22Rv1 (cell line): Measurements from ENCODE around the gene GDPD4.

Source experiments
- H3K27ac ChIP-seq: fragments of 450-650 bp; 2 replicates; pipeline ENCODE4 v1.5.1; 2017
- ZFX ChIP-seq: fragments of 450-650 bp; IDR thresholded peaks from 2 replicates; pipeline ENCODE4 v1.6.1; 2017; ENCODE audit warnings: antibody characterized with exemption, borderline replicate concordance
- TF ChIP-seq, protein P1 (sequence below): fragments of 450-650 bp; IDR thresholded peaks from 2 replicates; pipeline ENCODE4 v1.5.1; 2017; ENCODE audit warnings: mild to moderate bottlenecking

GDPD4 gene

DNA sequence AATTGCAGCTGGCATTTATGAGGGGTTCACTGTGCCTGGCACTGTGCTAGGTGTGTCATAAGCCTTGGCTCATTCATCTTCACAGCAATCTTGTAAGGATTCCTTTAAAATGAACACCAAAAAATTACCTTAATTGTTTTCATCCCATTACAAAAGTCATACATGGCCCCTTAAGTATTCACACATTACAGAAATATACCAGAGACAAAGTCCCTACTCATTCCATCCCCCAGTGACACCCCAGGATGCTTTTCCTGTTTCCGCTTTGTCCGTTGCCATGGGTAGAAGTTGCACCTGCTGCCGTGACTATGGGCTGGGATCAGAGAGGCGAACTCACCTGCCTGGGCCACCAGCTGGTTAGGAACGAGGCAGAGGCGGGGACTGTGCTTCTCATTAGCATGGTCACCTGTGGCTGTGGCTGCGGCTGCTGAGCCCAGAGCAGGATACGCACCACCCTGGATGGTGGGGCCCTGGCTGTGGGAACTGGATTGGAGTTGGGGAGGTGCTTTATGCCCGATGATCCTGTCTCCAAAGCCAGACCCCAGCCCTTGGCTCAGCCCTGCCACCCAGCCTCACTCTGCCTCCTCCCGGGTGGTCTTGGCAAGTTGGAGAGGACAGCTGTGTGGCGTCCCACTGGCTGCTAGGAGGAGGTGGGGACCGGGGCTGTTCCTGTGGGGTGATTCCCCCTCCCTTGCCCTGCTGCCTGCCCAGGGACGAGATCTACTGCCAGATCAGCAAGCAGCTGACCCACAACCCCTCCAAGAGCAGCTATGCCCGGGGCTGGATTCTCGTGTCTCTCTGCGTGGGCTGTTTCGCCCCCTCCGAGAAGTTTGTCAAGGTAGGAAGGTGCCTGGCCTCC lies 112.6 kb downstream of the GDPD4 start:
- no peak overlapping the region for H3K27ac ChIP-seq
- no peak for TF ChIP-seq ZFX
- TF ChIP-seq, protein P1, sequence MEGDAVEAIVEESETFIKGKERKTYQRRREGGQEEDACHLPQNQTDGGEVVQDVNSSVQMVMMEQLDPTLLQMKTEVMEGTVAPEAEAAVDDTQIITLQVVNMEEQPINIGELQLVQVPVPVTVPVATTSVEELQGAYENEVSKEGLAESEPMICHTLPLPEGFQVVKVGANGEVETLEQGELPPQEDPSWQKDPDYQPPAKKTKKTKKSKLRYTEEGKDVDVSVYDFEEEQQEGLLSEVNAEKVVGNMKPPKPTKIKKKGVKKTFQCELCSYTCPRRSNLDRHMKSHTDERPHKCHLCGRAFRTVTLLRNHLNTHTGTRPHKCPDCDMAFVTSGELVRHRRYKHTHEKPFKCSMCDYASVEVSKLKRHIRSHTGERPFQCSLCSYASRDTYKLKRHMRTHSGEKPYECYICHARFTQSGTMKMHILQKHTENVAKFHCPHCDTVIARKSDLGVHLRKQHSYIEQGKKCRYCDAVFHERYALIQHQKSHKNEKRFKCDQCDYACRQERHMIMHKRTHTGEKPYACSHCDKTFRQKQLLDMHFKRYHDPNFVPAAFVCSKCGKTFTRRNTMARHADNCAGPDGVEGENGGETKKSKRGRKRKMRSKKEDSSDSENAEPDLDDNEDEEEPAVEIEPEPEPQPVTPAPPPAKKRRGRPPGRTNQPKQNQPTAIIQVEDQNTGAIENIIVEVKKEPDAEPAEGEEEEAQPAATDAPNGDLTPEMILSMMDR, result peak; percentile 31

GRCh38 chr11:77187776-77188632 lies 113.5 kb downstream of the GDPD4 start:
- H3K27ac ChIP-seq, result no peak overlapping the region
- TF ChIP-seq, protein P1, result peak; percentile 97
- no peak for TF ChIP-seq ZFX

DNA sequence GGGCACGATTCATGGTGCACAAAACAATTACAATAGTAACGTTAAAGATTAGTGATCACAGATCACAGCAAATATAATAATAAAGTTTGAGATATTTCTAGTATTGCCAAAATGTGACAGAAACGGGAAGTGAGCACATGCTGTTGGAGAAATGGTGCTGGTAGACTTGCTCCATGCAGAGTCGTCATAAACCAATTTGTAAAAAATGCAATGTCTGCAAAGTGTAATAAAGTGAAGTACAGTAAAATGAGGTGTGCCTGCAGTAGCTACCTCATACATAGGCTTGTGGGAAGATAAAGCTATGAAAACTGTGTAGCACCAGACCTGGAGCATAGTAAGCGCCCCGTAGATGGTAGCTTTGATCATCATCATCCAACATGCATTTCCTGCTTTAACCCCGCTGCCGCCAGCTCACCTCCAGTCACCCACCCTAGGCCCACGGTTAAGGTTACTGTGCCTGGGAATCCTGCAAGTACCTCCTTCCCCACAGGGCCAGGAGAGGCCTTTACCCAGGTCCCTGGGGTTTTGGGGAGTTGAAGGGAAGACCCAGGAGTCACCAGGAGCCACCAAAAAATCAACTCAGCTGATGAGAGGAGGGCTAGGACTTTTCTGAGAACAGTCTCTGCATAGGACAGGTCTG lies 114.3 kb downstream of the GDPD4 start:
- no peak overlapping the region for H3K27ac ChIP-seq
- TF ChIP-seq, protein P1, result no peak
- no peak for TF ChIP-seq ZFX

DNA sequence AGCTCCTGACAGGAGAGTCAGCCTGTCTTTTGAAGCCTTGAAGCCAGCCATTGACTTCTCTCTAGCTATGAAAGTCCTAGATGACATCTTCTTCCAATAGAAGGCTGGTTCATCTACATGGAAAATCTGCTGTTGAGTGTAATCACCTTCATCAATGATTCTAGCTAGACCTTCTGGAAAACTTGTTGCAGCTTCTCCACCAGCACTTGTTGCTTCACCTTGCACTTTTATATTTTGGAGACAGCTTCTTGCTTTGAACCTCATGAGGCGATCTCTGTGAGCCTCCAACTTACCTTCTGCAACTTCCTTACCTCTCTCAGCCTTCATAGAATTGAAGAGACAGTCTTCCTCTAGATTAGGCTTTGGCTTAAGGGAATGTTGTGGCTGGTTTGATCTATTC lies 115.2 kb downstream of the GDPD4 start:
- no peak for TF ChIP-seq ZFX
- TF ChIP-seq, protein P1, result no peak

DNA sequence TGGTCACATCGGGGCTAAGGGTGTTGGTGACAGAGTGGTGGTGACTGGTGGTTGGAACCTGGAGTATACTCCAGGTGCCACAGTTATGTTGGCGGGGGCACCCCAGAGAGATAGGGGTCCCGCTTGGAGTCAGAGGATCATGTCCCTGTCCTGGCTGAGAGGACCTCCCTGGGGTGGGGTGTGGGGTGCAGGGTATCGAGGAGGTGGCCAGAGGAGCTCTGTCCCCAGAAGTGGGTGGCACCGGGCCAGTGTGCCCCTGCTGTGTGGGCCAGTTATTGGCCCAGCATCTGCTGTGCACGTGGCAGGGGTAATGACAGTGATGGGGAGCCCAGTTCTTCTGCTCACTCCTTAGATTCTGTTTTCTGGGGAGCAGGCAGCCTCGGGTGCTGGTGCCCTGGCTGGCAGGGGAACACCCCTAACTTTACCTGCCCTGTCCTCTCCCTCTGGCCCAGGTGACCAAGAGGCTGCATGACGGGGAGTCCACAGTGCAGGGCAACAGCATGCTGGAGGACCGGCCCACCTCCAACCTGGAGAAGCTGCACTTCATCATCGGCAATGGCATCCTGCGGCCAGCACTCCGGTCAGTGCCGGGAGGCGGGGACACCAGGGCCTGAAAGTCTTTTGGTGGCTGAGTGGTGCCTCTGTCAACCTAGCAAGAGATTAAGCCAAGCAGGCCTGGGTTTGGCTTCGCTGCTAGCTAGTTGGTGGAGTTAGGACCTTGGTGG lies 117.2 kb downstream of the GDPD4 start:
- no peak for TF ChIP-seq ZFX
- TF ChIP-seq, protein P1, result no peak

More for the DNA sequence above, 115.2 kb downstream of the GDPD4 start:
- no peak overlapping the region for H3K27ac ChIP-seq

DNA sequence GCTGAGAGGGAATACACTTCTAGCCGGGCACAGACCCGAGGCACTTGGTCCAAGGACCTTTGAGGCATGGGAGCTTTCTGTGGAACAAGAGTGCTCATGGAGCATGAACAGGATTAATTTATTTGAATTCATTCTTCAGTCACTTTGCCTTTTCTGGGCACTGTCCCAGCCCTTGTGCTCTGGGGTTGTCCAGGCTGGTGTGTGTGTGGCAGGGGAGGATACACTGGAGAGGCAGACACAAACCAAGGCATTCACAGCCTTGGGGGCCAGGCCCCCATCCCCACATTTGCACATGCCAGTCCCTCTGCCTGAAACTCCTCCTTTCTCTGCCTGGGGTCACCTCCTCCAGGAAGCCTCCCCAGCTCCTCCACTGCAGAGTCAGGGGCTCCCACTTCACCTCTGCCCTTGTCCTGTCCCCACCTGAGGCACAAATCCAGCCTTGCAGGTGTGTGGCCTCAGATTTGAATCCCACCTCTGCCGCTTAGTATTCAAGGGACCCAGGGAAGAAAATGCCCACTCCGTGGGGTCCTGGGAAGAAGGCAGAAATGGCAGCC lies 118.0 kb downstream of the GDPD4 start:
- TF ChIP-seq ZFX, result no peak
- TF ChIP-seq, protein P1, result no peak
- no peak overlapping the region for H3K27ac ChIP-seq

More for the DNA sequence above, 117.2 kb downstream of the GDPD4 start:
- no peak overlapping the region for H3K27ac ChIP-seq
